Stimulated activated CD8-positive, alpha-beta memory T cell treated with anti-CD3 and anti-CD28 coated beads, Interleukin-7, amount 100 ng/mL, for 4 hours (primary cell): ENCODE data around the gene RADIL.

Experiments
- DNase-seq, 2 donors: peaks; one replicate each; pipeline ENCODE4 v3.0.0-alpha.2; 2020; ENCODE audit warnings: low read depth in 2 of 2

Gene RADIL

DNA sequence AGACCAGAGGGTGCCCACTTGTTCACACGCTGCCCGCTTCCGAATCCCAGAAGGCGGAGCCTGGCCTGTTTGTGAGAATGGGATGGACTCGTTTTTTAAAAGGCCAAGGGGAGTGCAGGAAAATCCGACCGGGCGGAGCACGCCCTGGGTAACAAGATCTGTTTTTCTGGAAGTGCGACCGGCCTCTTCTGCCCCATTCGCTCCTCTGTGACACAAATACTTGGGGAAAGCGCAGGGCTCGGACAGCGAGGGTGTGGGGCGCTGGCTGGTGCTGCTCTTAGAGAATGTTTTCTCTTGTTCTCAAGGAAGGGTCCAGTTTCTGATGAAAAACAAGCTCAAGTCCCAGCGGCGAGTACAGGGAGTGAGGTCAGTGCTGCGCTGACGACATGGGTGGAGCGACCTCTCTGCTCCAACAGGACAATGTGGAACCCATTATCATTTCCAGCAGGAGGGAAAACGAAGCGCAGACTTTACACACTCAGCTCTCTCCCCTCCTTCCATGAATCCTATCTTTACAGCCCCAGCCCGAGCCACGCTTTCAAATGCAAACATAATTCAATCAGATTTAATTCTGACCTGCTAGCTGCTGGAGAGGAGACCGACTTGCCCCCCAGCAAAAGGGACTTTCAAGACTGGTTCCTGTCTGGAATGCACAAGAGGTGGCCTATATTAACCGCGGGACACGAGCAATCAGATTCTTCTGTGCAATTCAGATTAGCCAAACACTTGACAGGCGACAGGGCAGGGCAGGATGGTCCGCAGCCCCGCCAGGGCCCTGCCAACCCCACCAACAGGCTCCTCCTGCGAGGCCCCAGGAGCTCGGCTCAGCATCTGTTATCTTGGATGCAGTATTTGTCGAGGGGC is 1.1 kb downstream of the RADIL start:
- DNase-seq = no peak

DNA sequence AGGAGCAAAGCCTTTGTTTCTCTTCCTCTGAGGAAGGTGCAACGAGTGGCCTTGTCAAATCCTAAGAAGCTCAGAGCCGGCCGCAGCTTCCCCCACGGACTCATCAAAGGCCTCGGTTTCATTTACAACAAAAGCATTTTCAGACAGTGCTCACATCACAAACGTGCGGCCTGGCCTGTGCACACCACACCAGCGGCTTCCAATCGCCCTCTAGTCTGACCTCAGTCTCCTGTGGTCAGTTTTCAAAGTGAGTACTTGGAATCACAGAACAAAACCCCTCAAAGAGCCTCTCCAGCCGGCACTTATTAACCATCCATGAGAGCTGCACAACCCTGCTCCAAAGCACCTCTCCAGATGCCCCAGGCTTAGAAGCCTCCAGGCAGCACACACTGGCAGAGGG is 3.3 kb downstream of the RADIL start:
- DNase-seq = no peak

DNA sequence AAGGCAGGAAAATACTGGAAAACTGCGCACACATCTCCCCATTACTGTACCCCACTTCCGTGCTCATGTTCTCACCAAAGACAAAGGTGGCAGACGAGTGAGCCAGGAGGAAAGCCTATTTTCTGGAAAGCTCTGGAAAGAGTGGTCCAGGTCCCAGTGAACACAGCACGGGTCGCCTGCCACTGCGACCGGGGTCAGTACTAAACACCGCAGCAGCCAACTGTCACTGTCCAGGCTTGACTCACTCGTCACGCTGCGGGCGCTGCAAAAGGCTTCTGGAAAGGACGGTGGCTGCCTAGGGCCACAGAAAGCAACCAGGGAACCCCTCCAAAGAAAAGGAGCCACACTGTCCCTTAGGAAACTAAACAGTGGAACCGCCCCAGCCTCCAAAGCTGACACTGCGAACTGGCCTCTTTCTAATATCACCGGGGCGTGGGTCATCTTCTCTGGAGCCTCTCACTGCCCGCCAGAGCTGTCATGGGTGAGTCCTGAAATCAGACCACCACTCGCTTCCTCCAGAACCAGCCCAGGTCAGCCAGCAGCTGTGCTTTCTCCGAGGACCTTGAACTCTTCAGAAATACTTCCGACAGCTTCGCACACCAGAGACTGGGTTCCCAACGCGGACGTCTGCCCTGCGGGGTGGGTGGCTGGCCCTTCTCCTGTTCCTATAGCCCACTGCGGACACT is 4.0 kb downstream of the RADIL start:
- DNase-seq = no peak

DNA sequence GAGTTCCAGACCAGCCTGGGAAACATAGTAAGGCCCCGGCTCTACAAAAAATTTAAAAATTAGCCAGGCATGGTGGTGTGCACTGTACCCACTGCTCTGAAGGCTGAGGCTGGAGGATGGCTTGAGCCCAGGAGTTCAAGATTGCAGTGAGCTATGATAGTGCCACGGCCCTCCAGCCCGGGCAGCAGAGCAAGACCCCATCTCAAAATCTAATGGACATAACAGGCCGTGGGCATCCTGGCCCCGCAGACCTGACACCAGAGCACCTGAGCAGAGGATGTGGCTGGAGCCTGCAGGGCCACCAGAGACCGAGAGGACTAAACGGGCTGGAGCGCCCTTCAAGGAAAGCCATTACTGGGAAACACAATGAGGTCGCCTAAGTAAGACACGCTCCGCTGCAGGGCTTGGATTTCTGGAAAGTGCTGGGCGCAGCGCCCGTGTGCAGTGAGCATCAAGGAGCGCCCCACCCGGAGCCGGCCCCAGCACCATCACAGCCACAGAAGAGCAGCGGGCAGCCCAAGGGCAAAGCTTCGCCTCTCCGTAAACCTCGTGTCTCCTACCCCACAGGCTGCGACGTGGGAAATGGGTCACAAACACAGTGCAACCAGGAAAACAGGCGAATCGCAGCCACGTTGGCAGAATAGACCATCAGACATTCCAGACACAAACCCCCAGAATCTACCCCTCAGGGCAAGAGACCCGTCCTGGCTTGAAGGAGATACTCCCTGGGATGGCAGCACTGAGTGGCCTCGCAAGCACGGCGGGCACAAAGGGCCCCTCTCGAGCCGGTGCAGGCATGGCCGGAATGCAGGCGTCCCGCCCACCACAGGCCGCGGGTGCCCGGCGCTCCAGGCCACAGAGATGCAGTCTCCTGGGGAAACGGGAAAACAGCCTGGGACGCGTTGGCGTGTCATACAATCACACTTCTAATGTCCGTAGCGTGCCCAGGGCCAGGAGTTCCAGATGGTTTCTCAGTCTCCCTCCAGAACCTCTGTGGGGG is 4.9 kb downstream of the RADIL start:
- no peak for DNase-seq

DNA sequence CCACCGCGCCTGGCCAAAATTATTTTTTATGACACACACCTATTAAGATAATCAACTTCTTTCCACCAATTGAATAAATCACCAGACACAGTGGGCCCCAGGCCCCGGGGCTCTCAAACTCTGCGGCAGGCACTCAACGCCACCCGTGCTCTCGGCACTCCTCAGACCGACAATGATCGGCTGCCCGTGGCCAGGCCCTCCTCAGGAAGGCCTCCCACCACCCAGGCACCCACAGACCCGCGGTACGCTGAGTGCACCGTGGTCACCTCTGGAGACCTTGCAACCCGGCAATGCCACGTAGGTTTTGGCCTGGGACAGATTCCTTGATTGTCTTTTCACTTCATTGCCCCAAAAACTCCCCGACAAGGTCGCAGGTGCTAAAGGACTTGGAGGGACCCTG is 6.9 kb downstream of the RADIL start:
- no peak for DNase-seq

DNA sequence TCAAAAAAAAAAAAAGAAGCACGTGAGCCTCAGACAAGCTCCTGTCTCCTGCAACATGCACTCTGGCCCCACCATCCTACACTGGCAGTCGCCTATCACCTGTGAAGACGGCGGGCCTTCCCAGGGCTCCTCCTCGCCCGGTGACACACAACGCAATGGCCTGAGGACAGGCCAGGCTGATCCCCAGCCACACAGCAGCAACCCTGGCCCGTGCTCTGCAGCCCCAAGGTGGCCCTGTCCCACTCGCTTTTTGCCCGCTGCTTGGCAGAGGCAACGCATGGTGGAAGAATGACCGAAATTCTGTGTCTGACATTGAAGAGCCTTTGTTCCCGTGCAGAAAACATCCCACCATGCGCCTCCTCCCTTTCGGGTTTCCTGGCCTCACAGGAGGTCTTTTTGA is 8.1 kb downstream of the RADIL start:
- DNase-seq = no peak

DNA sequence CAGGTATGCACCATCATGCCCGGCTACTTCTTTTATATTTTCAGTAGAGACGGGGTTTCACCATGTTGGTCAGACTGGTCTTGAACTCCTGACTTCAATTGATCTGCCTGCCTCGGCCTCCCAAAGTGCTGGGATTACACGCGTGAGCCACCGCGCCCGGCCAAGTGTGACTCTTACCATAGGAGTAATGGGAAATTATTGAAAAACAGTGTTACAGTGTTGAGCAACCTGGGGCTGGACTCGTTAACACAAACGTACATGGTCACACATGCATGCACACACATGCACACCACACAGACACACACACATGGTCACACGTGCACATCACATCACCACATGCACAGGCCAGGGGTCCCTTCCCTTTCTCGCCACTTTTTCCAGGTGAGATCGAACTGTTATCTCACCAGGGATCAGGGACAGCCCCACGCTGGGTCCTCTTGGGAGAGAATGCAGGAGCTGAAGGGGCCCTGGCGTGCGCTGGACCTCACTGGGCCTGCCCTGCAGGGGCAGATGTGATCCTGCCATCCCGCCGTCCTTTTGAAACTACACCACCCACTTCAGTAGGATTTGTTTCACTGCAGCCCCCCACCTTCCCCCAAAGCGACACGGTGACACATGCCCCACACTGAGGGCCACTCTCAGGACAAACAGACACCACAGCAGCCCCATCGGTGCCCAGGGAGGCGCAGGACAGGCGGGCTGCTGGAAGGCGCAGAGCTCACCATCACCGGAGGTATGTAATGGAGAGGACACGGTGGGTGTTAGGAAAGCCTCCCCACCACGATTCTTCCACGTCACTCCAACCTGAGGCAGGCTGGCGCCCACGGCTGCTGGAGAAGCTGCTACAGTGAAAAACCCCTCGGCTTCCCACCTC is 10.2 kb downstream of the RADIL start:
- DNase-seq = no peak

DNA sequence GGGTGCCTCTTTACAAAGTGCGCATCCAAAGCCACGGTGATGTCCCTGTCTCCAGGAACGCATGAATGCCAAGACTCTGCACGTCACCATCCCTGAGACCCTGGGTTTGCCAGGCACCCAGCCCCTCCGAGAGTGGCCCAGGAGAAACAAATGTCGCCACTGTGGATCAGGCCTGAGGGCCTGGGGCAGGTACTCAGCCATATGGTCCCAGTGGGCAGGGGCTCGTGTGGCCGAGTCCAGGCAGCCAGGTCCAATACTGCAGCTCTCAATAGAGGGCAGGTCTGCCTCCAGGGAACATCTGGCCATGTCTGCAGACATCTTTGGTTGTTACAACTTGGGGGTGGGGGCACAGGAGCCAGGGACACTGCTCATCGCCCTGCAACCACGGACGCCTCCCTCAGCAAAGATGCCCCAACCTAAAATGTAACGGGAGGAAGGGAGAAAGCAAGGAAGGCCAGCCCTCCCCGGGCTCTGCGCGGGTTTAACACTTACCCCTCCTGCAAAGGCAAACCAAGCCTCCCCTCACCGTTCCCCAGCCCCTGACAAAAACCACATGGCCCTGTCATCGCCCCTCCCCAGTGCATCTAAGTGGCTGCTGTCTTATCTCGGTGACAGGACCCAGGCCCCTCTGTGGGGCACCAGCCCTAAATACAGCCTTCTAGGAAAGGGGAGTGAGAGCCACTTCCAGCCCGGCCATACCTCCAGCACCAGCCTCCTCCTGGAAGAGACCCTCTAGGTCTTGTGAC is 11.4 kb downstream of the RADIL start:
- DNase-seq = no peak

DNA sequence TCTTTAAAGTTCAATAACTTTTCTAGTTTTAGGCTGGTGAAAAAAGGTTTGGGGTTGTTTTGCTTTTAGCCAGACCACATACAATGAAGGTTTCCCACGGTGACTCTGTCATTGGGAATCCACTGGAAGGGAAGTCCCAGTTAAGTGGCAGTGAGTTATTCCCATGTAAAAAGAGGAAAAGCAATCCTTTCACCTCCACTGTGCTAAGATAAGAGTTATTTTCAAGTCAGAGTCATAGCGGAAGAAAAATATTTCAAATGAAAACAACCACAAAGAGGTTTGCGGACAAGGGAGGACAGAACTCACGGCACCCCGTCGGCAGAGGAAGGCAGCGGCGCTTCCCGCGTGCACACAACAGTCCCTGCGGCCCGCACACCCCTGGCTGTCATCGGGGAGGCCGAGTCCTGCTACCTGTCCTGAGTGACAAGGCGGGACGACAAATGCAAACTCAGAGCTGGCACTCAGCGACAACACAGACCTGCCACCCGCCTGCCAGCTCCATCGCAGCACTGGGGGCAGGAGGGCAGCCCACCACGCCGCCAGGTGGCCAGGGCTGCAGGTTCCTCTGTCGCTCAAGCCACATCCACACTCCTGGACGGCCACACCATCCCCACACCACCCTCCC is 12.3 kb downstream of the RADIL start:
- DNase-seq = no peak

DNA sequence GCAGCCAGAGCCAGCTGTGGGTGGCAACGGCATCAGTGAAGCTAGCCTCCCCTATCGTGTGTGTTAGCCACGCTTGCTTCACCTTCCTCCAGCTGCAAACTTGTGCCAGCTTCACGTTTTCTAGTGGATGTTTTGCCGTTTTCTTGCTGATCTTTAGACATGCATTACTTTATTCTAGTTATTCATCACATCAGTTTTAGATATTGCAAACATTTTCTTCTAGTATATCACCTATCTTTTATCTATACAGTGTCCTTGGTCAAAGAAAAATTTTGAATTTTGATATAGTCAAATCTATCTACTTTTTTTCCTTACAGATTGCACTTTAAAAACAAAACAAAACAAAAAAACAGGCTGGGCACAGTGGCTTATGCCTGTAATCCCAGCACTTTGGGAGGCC is 15.0 kb downstream of the RADIL start:
- DNase-seq = no peak

DNA sequence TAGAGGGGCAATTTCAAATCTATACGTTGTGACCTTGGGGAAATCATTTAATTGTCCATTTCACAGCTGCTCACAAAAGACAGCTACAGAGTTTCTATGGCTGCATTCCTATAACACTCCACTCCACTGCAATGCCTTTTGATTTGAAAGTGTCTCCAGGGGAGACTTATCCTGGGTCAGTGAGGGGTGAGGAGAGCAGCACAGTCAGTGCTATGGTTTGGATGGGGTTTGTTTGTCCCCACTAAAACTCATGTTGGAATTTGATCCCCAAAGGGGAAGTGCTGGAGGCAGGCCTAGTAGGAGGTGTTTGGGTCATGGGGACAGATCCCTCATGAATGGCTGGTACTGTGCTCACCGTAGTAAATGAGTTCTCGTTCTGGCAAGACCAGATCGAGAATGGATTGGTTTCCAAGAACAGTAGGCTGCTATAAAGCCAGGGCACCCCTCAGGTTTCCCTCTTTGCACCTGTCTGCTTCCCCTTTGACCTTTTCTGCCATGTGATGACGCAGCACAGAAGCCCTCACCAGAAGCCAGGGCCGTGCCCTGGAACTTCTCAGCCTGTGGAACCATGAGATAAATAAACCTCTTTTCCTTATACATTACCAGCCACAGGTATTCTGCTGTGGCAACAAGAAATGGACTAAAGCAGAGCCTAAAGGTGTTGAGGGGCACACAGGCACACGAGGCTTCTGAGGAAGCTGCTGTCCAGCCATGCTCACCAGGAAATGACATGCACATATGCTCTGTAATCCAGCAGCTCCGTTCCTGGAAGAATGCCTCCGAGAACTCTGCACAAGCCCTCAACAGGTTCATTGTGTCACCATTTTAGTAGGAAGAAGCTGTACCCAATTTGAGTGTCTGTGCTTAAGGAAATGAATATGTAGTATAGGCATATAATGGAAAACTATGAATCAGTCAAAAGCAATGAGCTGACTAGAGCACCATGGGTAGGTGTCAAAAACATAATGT is 16.7 kb downstream of the RADIL start:
- no peak for DNase-seq

DNA sequence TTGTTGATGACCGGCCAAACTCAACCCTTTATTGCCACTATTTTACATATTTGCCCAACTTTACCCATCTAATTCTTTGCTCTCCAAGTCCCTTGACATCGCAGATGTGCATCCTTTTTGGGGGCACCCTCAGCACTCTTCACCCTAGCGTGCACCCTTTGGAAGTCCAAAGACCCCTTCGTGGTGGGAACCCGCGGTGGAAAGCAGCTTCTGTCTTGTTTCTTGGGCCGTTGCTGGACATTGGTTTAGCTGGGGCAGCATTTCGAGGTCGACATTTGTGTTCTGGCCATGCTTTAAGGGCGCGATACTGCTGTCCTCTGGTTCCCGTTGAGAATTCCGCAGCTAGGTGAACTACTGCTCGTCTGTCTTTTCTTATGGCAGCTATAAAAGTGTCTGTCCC is 21.4 kb downstream of the RADIL start:
- DNase-seq = no peak

DNA sequence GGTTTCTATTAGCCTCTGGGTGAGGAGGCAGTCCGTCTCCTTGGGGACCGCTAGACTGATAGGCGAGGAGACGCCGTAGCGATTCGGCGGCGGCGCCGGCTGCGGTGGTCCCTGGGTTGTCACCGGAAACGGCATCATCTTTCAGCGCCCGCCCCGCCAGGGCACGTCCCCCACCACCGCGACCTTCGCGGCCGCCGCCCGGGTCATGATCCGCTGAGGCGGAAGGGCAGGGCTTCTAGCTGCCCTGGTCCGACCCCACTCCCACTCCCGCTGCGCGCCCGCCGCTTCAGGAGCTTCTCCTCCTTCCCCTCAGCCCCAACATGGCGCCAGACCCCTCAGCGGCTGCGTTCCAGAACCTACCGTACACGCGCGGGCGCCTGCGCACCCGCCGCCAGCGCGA is 21.8 kb downstream of the RADIL start, which contains the start of gene PAPOLB:
TSS of gene PAPOLB (minus strand) at position 358 of the 400 bp plus-strand sequence. CDS start at position 138, 220 bp downstream.
- peak in 1 of 2 donors; percentile 30 for DNase-seq

DNA sequence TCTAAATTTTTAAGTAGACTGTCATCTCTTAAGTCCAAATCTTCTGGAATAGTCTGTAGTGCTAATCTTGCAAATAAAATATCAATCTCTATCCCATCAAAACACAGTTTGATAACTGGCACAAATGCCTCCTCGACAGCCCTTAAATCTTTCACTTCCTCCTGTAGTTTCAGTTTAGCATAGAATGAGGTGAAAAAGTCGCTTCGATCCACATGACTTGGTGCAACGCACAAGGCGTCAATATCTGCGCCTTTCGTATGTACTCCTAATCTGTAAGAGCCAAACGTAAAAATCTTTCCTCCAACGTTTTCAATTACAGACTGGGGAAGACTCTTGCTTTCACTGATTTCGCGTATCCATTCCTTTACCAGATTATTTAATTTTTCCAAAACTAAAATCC is 22.3 kb downstream of the RADIL start:
- no peak for DNase-seq

DNA sequence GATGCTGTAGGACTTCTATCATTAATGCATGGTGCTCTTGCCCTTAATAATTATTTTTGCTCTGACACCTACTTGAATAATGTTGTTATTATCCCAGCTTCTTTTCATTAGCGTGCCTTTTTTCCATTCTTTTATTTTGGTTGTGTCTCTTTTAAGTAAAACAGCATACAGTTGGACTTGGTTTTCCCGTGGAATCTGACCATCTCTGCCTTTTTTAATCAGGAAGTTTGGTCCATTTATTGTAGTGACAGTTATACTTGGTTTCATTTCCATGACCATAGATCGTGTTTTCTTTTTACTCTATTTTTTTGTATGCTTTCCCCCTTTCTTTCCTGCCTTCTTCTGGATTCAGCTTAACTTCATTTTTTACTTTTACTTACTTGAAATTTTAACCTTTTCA is 26.3 kb downstream of the RADIL start:
- DNase-seq = no peak

DNA sequence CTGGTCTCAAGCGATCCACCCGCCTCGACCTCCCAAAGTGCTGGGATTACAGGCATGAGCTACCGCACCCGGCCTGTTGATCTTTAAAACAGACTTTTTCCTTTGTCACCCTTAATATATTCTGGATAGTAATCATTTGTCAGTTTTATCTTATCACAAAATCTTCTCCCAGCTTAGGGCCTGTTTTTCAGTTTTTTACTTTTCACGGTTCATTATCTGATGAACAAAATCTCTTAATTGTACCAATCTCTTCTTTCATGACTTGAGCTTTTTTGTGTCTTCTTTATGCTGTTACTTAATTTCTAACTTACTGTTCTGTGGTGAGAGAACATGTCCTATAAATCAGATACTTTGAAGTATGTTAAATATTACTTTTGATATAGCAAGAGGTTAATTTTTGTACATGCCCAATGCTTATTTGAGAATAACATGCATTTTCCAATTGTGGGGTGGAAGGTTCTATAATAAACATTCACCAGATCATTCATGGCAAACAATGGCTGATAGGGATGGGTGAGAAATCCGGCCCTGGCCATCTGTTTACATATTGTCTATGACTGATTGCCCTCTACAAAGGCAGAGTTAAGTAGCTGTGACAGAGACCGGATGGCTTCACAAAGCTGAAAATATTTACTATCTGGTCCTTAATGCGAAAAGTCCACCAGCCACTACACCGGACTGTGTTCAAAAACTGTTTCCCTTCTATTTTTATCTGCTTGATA is 27.0 kb downstream of the RADIL start:
- DNase-seq = no peak

DNA sequence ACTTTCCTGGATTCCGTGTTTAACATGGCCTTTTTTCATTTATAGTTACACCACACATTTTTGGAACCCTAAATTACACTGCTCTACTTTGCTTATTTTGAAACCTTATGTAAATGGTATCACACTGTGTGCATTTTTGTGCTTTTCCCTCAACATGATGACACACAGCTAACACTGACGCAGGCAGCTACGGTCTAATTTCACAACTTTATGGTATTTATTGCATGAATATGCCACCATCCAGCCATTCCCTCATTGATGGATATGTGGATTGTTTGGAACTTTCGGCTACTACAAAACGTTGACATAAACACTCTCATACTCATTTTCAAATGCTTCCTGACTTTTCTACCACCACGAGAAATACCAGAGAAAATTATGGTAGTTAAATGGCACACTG is 28.6 kb downstream of the RADIL start:
- DNase-seq = no peak
